ENCODE measurements around the gene ZNF783.

GRCh38 chr7:149248777-149249176, 13.2 kb upstream of the ZNF783 start:
- no peak for TF ChIP-seq POLR2A (IDR thresholded peaks at IDR 0.05; ENCODE audit: low read length)
- TF ChIP-seq GATA1 (IDR thresholded peaks at IDR 0.05; ENCODE audit: low read depth, low read length), result no peak
